Fibroblast of lung (primary cell): Measurements from ENCODE around the gene WIPF3. TPM values are rescaled to one million over a fixed set of nuclear protein-coding genes. Genes with fewer than 3 reads are reported as not detected.

Experiments
- DNase-seq, 2 donors: peaks; one replicate each; pipeline versions ENCODE4 v3.0.0 to v3.0.0-alpha.2; 2010; ENCODE audit warnings: low read depth in 2 of 2
- H2AFZ ChIP-seq: 2 replicates; pipeline ENCODE4 v1.5.1; 2012; ENCODE audit warnings: low read length, control low read depth, inconsistent platforms
- H3K27ac ChIP-seq: 2 replicates; pipeline ENCODE4 v1.5.1; 2011; ENCODE audit warnings: low read length, control low read depth; ENCODE audit not compliant: insufficient read depth
- H3K27me3 ChIP-seq: 2 replicates; pipeline ENCODE4 v1.5.1; 2011; ENCODE audit warnings: mild to moderate bottlenecking, low read length; ENCODE audit not compliant: control insufficient read depth, insufficient read depth
- H3K36me3 ChIP-seq: 2 replicates; pipeline ENCODE4 v1.5.1; 2011; ENCODE audit warnings: low read length; ENCODE audit not compliant: control insufficient read depth, insufficient read depth
- H3K4me1 ChIP-seq: 2 replicates; pipeline ENCODE4 v1.5.1; 2011; ENCODE audit warnings: low read length; ENCODE audit not compliant: control insufficient read depth, insufficient read depth; ENCODE audit errors: extremely low read depth
- H3K4me2 ChIP-seq: 2 replicates; pipeline ENCODE4 v1.5.1; 2011; ENCODE audit warnings: low read length, control low read depth; ENCODE audit not compliant: insufficient read depth; ENCODE audit errors: extremely low read depth
- H3K4me3 ChIP-seq, 4 experiments: fragments of 200-600 bp in 1 of 4; sonication (generic) in 1 of 4; replicated peaks in 1 of 4; 2 replicates each; pipeline ENCODE4 v1.5.1; 2011 to 2016; ENCODE audit warnings: low read length in 4 of 4, low read depth in 3 of 4, mild to moderate bottlenecking in 3 of 4, control low read depth in 2 of 4, inconsistent platforms in 1 of 4, mixed read lengths in 1 of 4; ENCODE audit not compliant: insufficient read depth in 1 of 4; ENCODE audit errors: control extremely low read depth in 1 of 4
- H3K79me2 ChIP-seq: 2 replicates; pipeline ENCODE4 v1.5.1; 2012; ENCODE audit warnings: mild to moderate bottlenecking, low read length, inconsistent platforms; ENCODE audit not compliant: control insufficient read depth, insufficient read depth
- H3K9ac ChIP-seq: 2 replicates; pipeline ENCODE4 v1.5.1; 2011; ENCODE audit warnings: mild to moderate bottlenecking, low read length, control low read depth; ENCODE audit not compliant: insufficient read depth
- H3K9me3 ChIP-seq: 2 replicates; pipeline ENCODE4 v1.5.1; 2012; ENCODE audit warnings: low read depth, low read length; ENCODE audit not compliant: control insufficient read depth, insufficient read depth
- H4K20me1 ChIP-seq: 2 replicates; pipeline ENCODE4 v1.5.1; 2011; ENCODE audit warnings: low read length; ENCODE audit not compliant: control insufficient read depth, insufficient read depth; ENCODE audit errors: extremely low read depth
- CTCF ChIP-seq, 2 donors: IDR thresholded peaks in 1 of 2; conservative IDR thresholded peaks in 1 of 2; 1 replicate in 1 of 2; 2 replicates in 1 of 2; pipeline ENCODE4 v1.5.1; 2011 to 2012; ENCODE audit warnings: low read length in 2 of 2, control low read depth in 1 of 2, inconsistent platforms in 1 of 2, low read depth in 1 of 2, mild to moderate bottlenecking in 1 of 2
- EZH2 ChIP-seq: IDR thresholded peaks from 2 replicates; pipeline ENCODE4 v1.5.1; 2012; ENCODE audit warnings: low read length, control low read depth, mild to moderate bottlenecking; ENCODE audit errors: missing control alignments
- polyA plus RNA-seq, 2 donors: library from polyadenylated mRNA; depleted of rRNA in 1 of 2; stranded (reverse) in 1 of 2; unstranded in 1 of 2; fragments of >200 nt; gene quantifications; 2 replicates each; pipeline ENCODE4 v1.2.1, GENCODE V29; 2011 to 2012; ENCODE audit warnings: missing spikeins in 1 of 2
- total RNA-seq: library from RNA; depleted of rRNA; stranded (reverse); fragments of >200 nt; gene quantifications from 2 replicates; pipeline ENCODE4 v1.2.1, GENCODE V29; 2014

The WIPF3 gene
- total and polyA plus RNA-seq, 2 donors (not counting 1 experiment from before 2014, with no cell fraction given), result 0.33 TPM; not detected in 1

- no peaks in the 10 kb centered on the region for H3K79me2 ChIP-seq
- H3K36me3 ChIP-seq, result peaks cover 4% of the 10 kb centered on the region
- no peak overlapping the region for H3K27ac ChIP-seq
- H4K20me1 ChIP-seq, result no peaks in the 10 kb centered on the region
- H3K4me3 ChIP-seq, result no peak overlapping the region
- no peaks in the 10 kb centered on the region for H3K9me3 ChIP-seq
- H3K9ac ChIP-seq, result no peak overlapping the region
- no peak for TF ChIP-seq CTCF (conservative IDR thresholded peaks at IDR 0.05 in 1 of 2, IDR thresholded peaks at IDR 0.05 in 1 of 2; ENCODE audit: low read depth in 1 of 2, low read length in 2 of 2)
- no peak for TF ChIP-seq EZH2
- DNase-seq, result no peak
- H3K4me2 ChIP-seq, result no peak overlapping the region
- H2AFZ ChIP-seq, result no peak overlapping the region
- H3K27me3 ChIP-seq, result no peaks in the 10 kb centered on the region
- H3K4me1 ChIP-seq, result no peaks in the 10 kb centered on the region
Measured at GRCh38 chr7:29918850-29919249, 112.5 kb downstream of the WIPF3 start.

- Histone ChIP-seq H3K27ac (no peak overlapping the region), H3K9ac (no peak overlapping the region), H3K27me3 (no peaks in the 10 kb centered on the region), H3K4me3 (no peak overlapping the region), H3K9me3 (no peaks in the 10 kb centered on the region), H3K4me1 (no peaks in the 10 kb centered on the region), H3K79me2 (no peaks in the 10 kb centered on the region), H4K20me1 (no peaks in the 10 kb centered on the region), H3K36me3 (peaks cover 5% of the 10 kb centered on the region), H3K4me2 (no peak overlapping the region), H2AFZ (no peak overlapping the region)
- no peak for TF ChIP-seq CTCF (conservative IDR thresholded peaks at IDR 0.05 in 1 of 2, IDR thresholded peaks at IDR 0.05 in 1 of 2; ENCODE audit: low read depth in 1 of 2, low read length in 2 of 2)
- TF ChIP-seq EZH2, result no peak
- DNase-seq, result no peak
Measured at GRCh38 chr7:29919790-29920189, 113.5 kb downstream of the WIPF3 start.

GRCh38 chr7:29920491-29920890 lies 114.2 kb downstream of the WIPF3 start:
- Histone ChIP-seq H4K20me1 (no peaks in the 10 kb centered on the region), H3K36me3 (peaks cover 5% of the 10 kb centered on the region), H3K27me3 (no peaks in the 10 kb centered on the region)

More at GRCh38 chr7:29920491-29920890, 114.2 kb downstream of the WIPF3 start:
- no peak overlapping the region for H2AFZ ChIP-seq
- H3K4me1 ChIP-seq, result no peaks in the 10 kb centered on the region
- H3K9me3 ChIP-seq, result no peaks in the 10 kb centered on the region
- no peak overlapping the region for H3K4me3 ChIP-seq
- H3K4me2 ChIP-seq, result no peak overlapping the region
- H3K27ac ChIP-seq, result no peak overlapping the region
- no peak for TF ChIP-seq CTCF (conservative IDR thresholded peaks at IDR 0.05 in 1 of 2, IDR thresholded peaks at IDR 0.05 in 1 of 2; ENCODE audit: low read depth in 1 of 2, low read length in 2 of 2)
- no peak for TF ChIP-seq EZH2
- H3K9ac ChIP-seq, result no peak overlapping the region
- no peak for DNase-seq
- no peaks in the 10 kb centered on the region for H3K79me2 ChIP-seq
